Kidney epithelial cell (primary cell): Measurements from ENCODE around the gene ITIH5. TPM values are rescaled to one million over a fixed set of nuclear protein-coding genes. Genes with fewer than 3 reads are reported as not detected.

ENCODE experiments used
- DNase-seq: peaks from one replicate; pipeline ENCODE4 v3.0.0-alpha.2; 2010; ENCODE audit warnings: low read depth
- H3K27me3 ChIP-seq: 2 replicates; pipeline ENCODE4 v1.6.0; 2011; ENCODE audit warnings: low read length; ENCODE audit not compliant: control insufficient read depth, insufficient read depth
- H3K36me3 ChIP-seq: 2 replicates; pipeline ENCODE4 v1.5.1; 2011; ENCODE audit warnings: low read length; ENCODE audit not compliant: control insufficient read depth, insufficient read depth
- H3K4me3 ChIP-seq: 2 replicates; pipeline ENCODE4 v1.5.1; 2011; ENCODE audit warnings: low read depth, mild to moderate bottlenecking, control low read depth, low read length
- CTCF ChIP-seq: IDR thresholded peaks from 2 replicates; pipeline ENCODE4 v1.5.1; 2011; ENCODE audit warnings: mild to moderate bottlenecking, moderate library complexity, low read length, control low read depth, inconsistent platforms; ENCODE audit not compliant: insufficient read depth, poor library complexity, severe bottlenecking
- total RNA-seq: library from RNA; depleted of rRNA; stranded (reverse); fragments of >200 nt; gene quantifications from 2 replicates; pipeline ENCODE4 v1.2.3, GENCODE V29; 2015

Gene ITIH5
- total RNA-seq, 1 donor from 2014 or later = 1.5 TPM

GRCh38 chr10:7577176-7577575 lies 89.6 kb downstream of the ITIH5 start:
- no peak for DNase-seq
- H3K4me3 ChIP-seq = no peak overlapping the region
- no peak for TF ChIP-seq CTCF
- H3K36me3 ChIP-seq = no peaks in the 10 kb centered on the region
- H3K27me3 ChIP-seq = no peaks in the 10 kb centered on the region

DNA sequence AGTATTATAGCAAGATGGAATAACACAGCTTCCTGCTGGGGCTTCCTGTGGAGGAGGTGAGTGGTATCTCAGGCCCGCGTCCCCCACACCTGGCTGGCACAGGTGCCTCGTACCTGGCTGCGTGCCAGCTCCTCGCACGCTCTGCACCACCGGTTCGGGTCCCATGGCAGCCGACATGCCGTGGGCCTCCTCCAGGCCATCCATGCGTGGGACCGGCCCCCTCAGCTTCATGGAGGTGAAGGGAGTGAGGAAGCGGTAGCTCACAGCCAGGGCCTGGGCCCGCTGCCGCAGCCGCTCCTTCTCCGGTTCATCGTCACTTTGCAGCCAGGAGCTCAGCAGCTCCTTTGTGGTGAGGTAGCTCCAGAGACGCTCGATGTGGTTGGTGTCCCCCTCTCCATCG lies 90.4 kb downstream of the ITIH5 start:
- H3K4me3 ChIP-seq = no peak overlapping the region
- no peak for TF ChIP-seq CTCF
- H3K27me3 ChIP-seq = no peaks in the 10 kb centered on the region
- no peaks in the 10 kb centered on the region for H3K36me3 ChIP-seq
- no peak for DNase-seq

DNA sequence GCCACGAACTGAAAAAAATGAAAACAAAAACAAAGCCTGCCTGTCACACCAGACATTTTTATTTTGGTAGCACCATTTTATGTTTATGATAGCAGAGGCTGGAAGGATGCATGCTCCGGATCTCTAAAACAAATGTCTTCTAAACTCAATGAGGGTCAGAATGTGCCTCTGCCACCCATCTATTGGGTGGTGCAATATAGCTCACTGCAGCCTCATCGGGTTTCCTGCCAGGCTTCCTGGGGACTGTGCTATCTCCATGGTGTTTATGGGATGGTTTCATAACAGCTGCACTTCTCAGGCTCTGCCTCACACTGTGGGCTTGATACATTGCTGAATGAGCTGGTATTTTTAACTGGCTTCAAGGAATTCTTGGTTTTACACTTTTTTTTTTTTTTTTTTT lies 94.4 kb downstream of the ITIH5 start:
- DNase-seq = no peak
- Histone ChIP-seq H3K36me3 (no peaks in the 10 kb centered on the region), H3K27me3 (no peaks in the 10 kb centered on the region)

DNA sequence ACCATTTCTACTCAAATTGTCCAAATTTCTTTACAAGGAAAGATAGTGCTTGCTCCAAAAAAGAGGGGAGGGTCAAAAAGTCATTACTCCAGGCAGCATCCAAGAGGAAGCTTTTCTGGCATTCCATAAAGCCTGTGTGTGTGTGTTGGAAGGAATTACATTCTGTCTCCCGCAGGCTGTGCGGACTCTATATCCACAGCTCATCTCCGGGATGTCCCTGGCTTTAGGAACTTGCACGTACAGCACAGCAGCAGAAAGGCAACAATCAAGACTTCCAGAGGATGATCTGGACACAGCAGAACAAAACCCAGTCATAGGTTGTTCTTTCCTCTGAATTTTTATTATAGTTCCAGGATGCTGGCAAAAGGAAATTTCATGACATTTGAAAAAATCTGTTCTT lies 94.8 kb downstream of the ITIH5 start:
- Histone ChIP-seq H3K4me3 (no peak overlapping the region), H3K36me3 (no peaks in the 10 kb centered on the region), H3K27me3 (no peaks in the 10 kb centered on the region)
- no peak for TF ChIP-seq CTCF
- DNase-seq = no peak

More for the DNA sequence above, 94.4 kb downstream of the ITIH5 start:
- no peak for TF ChIP-seq CTCF
- no peak overlapping the region for H3K4me3 ChIP-seq

- Histone ChIP-seq H3K27me3 (peaks cover under 1% of the 10 kb centered on the region), H3K36me3 (no peaks in the 10 kb centered on the region), H3K4me3 (no peak overlapping the region)
- DNase-seq = no peak
- no peak for TF ChIP-seq CTCF
Observed at GRCh38 chr10:7567911-7568620, 98.7 kb downstream of the ITIH5 start.

GRCh38 chr10:7566891-7567290 lies 99.9 kb downstream of the ITIH5 start:
- no peak overlapping the region for H3K4me3 ChIP-seq
- DNase-seq = no peak
- no peak for TF ChIP-seq CTCF
- H3K27me3 ChIP-seq = peaks cover 3% of the 10 kb centered on the region
- no peaks in the 10 kb centered on the region for H3K36me3 ChIP-seq
